Measurements from ENCODE around the gene LRRC47.
"Not testable (repeated sequence)": the region's sequence is repeated elsewhere in the genome, so short reads cannot be mapped to it uniquely, and the experiment has no call there.

LRRC47 gene

DNA sequence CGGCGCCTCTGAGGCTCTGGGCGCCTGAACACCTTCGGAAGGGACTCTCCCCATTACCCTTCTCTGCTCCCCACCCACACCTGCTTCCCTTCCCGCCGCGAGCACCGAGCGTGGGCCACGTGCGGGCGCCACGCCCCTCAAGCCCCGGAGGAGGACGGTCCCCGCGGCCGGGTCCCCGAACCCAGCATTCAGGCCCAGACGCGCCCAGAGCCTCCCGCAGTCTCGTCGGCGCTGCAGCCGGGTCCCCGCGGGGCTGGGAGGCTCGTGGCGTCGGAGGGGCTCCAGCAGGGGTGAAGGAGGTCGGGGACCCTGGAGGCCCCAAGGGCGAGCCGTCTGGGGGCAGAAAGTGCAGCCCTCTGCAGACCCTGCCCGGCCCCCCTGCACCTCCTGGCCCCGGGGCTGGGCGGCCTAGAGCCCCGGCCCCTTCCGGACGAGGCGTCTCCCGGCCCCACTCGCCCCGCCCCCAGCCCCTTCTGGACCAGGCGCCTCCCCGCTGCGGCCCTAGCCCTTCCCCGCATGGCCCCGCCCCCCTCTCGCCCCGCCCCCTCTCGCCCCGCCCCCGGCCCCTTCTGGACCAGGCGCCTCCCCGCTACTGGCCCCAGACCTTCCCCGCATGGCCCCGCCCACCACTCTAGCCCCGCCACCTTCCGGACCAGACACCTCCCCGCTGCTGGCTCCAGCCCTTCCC lies 24.1 kb downstream of the LRRC47 start:
- peak; percentile 81 to 83 for DNase-seq (ENCODE audit: low read depth in 2 of 2)

DNA sequence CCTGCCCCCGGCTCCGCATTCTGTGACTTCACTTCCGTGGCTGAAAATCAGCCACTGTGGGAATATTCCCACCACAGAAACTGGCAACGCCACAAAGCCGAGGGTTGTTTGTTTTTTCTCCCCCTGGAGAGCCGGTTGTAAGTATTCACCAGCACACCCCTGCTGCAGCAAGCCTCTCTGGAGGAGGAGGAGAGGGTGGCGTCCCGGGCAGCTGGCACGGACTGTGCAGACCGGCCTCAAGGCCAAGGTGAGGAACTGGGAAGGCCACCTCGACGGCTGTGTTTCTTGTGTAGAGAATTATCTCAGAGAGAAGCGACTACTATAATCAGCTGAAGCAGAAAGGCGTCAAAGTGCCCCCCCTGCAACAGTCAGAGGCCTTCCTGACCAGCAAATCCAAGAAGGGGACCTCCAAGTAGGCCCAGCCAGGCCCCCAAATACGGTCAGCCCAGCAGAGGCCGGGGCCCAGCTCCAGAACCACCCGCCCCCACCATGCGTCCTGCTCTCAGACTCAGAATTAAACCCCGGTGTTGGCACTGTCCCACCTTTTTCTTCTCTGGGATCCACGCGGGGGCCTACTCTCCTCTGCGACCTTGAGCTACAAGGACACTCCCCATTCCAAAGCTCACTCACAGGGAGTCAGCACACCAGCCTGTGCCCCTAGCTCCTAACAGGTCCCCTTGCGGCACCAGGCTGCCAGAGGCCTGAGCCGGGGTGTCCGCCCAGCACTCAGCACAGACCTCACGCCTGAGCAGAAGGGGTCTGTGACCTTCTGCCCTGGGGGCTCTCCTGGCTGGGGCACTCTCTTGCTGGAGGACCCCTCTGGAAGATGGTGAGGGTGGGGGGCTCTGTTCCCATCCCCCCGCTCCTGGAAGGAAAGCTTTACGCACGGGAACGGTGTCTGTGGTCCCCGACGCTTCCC lies 24.9 kb downstream of the LRRC47 start:
- no peak for DNase-seq (ENCODE audit: low read depth in 2 of 2)

- DNase-seq (ENCODE audit: low read depth in 2 of 2) = no peak
These were observed 26.1 kb downstream of the LRRC47 start for GRCh38 chr1:3770047-3770765.

GRCh38 chr1:3768811-3769390 lies 27.4 kb downstream of the LRRC47 start:
- DNase-seq (ENCODE audit: low read depth in 2 of 2) = no peak

GRCh38 chr1:3767328-3767925 lies 28.9 kb downstream of the LRRC47 start:
- no peak for DNase-seq (ENCODE audit: low read depth in 2 of 2)

- no peak for DNase-seq (ENCODE audit: low read depth in 2 of 2)
These were observed 32.8 kb downstream of the LRRC47 start for GRCh38 chr1:3763351-3764125.

DNA sequence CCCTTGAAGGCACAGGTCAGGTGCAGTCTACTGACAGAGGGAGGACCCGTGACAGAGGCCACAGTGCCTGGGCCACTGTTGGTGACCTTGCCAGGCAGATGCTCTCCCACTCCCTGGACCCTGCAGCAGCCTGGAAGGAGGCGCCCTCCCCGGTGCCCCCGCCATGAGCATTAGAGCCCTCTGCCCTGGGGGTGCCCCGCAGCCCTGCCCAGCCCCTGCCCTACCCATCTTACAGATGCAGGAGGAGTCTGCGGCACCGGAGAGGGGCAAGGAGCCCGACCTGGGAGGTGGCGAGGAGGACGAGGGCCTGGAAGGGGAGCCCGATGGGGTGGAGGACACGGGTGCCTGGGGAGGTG lies 33.4 kb downstream of the LRRC47 start:
- DNase-seq (ENCODE audit: low read depth in 2 of 2) = no peak

DNA sequence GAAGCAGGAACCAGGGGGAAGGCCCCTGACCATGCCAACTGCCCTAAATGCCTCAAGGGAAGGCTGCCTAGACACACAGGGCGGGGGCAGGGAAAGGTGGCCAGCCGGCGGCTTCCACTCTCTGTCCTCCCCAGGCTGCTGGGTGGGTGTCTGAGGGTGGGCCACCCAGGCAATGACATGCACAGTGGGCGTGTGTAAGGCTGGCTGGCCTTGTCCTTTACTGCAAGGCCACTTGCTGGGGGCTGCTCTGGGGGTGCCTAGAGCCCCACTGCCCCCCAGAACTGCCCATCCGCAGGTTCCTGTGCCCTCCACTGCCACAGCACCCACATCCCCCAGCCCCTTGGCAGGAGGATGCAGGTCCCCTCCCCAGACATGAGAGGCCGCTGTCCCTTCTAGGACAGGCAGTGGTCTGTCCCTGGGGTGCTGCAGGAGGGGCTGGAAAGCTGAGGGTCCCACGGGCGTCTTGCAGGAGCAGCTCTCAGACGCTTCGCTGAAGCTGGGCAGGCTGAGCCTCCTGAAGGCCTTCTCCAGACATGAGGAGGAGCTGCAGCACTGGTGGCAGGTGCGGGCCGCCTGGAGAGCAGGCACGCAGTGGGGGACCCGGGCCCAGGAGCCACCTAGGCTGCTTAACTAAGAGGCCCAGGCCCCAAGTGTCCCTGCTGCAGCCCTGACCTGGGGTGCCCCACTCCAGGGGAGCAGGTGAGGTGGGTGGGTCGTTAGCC lies 34.0 kb downstream of the LRRC47 start:
- DNase-seq (ENCODE audit: low read depth in 2 of 2) = no peak

GRCh38 chr1:3761296-3762010 lies 34.8 kb downstream of the LRRC47 start:
- DNase-seq (ENCODE audit: low read depth in 2 of 2) = no peak

DNA sequence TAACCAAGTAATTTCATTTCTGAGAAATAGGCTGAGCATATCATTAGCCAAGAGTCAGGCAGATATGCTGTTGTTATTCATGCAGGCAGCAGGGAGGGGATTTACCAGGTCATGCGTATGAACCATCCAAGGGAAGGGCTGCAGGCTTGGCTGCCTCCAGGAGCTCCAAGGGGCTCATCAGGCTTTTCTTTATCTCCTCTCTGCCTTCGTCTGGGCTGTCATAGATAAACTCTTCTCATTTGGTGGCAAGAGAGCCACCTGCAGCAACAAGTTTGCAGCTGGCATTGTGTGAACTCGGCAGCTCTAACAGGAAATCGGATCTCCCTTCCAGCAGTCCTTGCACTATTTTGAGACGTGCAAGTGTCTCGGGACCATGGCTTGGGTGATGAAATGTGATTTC lies 36.5 kb downstream of the LRRC47 start:
- no peak for DNase-seq (ENCODE audit: low read depth in 2 of 2)

DNA sequence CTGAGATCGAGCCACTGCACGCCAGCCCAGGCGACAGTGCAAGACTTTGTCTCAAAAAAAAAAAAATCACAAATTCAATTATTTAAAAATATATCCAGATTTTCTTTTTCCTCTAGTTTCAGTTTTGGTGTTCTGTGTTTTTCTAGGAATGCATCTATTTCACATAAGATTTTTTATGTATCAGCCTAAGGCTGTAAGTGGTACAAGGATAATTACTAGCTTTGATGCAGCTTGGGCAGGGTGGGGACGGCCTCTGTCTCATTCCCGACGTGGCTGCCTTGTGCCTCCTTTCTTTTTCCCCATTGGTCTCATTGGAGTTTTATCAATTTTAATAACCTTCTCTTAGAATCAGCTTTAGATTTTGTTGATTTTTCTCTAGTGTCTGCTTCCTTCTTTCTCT lies 37.1 kb downstream of the LRRC47 start:
- no peak for DNase-seq (ENCODE audit: low read depth in 2 of 2)

- no peak for DNase-seq (ENCODE audit: low read depth in 2 of 2)
These were observed 39.9 kb downstream of the LRRC47 start for GRCh38 chr1:3756394-3756793.

DNA sequence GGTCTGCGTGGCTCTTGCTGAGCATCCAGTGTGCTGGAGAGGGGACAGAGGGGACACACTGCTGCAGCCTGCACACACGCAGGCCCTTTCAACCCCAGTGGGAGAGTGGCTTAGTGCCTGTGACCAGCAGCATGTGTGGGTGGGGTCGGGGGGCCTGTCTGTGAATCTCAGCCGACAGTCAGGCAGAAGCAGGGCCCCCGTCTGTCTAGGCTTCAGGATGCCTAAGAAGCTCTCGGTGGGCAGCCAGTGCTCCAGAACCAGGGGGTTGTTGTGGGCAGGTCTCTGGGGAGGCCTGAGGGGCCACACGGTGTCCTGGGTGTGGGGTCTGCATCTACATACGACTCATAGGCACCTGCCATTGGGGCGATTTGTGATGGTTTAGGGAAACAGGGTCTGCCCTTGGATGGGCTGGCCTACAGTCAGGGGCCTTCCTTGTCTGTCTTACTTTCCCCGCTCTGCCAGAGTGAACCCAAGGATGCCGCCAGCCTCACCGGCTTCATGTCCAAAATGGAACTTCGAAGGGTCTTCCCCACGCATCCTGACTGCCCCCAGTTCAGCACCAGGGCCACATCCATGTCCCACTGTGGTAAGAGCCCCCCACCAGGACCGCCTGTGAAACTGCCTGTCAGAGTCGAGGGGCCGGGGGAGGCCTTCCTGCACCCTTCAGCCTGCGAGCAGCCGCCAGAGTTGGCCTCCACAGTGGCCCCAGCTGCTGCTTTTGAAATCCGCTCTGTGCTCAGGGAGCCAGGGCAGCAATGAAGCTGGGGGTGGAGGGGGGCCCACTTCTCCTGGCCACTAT lies 42.4 kb downstream of the LRRC47 start:
- DNase-seq (ENCODE audit: low read depth in 2 of 2) = no peak

DNA sequence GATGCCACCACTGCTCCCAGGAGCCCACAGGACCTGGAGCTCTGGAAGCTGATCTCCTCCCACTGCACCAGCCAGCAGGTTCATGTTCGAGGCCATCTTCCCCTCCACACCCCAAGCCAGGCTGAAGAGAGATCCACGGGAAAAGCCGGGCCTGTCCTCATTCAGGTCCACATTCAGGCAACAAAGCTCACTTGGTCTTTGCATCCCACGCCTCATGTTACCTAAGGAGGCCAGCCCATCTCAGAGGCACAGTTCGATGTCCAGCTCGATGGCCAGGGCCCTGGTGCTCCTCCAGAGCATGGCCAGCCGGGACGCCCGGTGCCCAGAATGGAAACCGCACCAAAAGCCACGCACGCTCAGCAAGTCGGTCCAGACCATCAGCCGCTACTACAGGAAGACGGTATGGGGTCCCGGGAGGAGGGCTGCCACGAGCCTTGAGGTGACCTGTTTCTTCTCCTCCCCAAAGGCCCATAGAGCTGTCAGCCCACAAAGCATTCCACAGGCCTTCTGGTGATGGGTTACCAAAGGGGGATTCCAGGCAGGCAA lies 43.8 kb downstream of the LRRC47 start, which contains the start of gene CCDC27:
Gene CCDC27, plus strand, starts transcription at position 51 of the 546 bp plus-strand sequence. Its CDS starts 32 bp downstream, at position 83.
- DNase-seq (ENCODE audit: low read depth in 2 of 2) = no peak

DNA sequence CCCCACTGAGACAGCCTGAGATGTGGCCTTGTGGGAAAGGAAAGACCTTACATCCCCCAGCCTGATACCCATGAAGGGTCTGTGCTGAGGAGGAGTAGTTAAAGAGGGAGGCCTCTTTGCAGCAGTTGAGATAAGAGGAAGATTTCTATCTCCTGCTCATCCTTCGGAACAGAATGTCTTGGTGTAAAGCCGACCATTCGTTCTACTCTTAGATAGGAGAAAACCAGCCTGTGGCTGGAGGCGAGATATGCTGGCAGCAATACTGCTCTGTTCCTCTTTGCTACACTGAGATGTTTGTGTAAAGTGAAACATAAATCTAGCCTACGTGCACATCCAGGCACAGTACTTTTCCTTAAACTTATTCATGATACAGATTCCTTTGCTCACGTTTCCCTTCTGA lies 45.6 kb downstream of the LRRC47 start:
- no peak for DNase-seq (ENCODE audit: low read depth in 2 of 2)

GRCh38 chr1:3749512-3749911 lies 46.8 kb downstream of the LRRC47 start:
- DNase-seq (ENCODE audit: low read depth in 2 of 2) = no peak

DNA sequence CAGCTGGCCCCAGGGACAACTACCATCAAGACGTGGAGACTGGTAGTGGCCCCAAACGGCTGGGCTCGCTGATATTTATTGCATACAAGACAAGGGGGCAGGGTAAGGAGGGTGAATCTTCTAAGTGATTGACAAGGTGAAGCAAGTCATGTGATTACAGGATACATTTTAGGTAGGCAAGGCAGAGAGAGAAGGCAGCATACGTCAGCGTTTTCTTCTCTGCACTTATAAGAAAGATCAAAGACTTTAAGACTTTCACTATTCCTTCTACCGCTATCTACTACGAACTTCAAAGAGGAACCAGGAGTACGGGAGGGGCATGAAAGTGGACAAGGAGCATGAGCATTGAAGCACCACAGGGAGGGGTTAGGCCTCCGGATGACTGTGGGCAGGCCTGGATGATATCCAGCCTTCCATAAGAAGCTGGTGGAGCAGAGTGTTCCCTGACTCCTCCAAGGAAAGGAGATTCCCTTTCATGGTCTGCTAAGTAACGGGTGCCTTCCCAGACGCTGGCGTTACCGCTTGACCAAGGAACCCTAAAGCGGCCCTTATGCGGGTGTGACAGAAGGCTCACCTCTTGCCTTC lies 47.9 kb downstream of the LRRC47 start:
- DNase-seq (ENCODE audit: low read depth in 2 of 2) = not testable (repeated sequence)

- DNase-seq (ENCODE audit: low read depth in 2 of 2) = no peak
These were observed 48.4 kb downstream of the LRRC47 start for GRCh38 chr1:3747903-3748302.
